ENCODE measurements around the gene STK39.

The STK39 gene

DNA sequence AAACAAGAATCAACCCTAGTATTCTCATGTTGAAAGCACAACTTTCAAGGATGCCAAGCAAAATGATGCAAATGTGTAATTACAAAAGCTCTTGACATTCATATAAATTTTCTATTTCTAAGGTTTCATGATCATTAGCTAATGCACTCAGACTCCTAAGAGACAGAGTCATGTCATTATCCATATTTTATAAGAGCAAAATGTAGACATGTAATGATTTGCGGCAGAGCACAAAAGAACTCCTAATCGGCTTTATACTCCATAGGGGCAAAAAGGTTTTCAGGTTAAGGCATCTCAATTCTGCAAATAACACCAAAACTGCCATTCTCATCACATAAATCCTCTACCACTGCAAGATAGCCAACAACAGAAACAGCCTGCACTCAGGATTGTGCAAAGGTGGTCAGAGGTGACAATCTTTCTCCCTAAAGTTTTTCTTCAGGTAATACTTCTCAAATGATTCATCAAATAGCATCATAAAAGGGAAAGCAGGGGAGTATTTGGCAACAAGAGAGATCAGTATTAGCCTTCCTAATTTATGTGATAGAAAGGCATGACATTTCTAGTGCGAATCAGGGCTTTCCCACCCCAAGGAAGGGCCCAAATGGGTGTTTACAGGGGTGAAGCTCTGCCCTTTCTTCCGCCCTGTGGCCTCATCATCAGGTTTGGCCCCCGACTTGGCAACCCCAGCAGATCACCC, 64.7 kb downstream of the STK39 start:
- DNase-seq: no peak

GRCh38 chr2:168181825-168182224, 65.6 kb downstream of the STK39 start:
- no peak for DNase-seq

- DNase-seq: no peak
Measured at GRCh38 chr2:168180914-168181313, 66.5 kb downstream of the STK39 start.

- DNase-seq: no peak
Measured at GRCh38 chr2:168180483-168180882, 66.9 kb downstream of the STK39 start.

- no peak for DNase-seq
Measured at GRCh38 chr2:168179592-168179991, 67.8 kb downstream of the STK39 start.

DNA sequence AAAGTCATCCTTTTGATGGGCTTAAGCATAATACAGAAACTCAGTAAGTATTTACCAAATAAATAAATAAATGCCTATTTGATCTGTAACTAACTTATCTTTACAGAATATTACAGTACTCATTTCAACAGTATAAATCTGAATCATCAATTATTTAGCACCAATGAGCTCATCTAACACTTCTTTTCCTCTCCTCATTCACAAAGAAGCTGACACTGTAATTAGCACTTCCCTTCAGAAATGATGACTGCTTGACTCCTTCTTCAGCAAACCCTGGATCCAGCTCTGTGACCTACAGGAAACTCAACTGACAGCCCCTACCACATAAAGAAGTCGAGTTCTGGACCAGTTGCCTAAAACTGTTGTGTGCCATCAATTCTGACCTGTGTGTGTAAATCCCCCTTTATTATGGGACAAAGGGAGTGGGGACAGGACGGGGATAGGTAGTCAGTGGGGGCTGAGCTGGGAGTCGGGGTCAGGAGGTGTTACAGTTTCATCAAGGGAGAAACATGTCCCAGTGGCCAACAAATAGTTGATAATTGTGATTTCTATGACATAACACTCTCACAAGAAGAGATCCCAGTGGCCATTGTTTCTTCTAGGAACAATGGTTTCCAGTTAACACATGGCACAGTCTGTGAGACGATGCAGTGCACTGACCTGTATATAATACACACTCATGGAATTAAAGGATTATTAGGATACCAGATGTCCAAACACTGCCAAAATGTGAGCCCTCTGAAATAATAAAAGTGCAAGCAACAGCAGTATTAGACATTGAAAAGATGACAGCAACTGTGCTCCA, 68.7 kb downstream of the STK39 start:
- DNase-seq: no peak

- DNase-seq: no peak
Measured at GRCh38 chr2:168176402-168176801, 71.0 kb downstream of the STK39 start.

DNA sequence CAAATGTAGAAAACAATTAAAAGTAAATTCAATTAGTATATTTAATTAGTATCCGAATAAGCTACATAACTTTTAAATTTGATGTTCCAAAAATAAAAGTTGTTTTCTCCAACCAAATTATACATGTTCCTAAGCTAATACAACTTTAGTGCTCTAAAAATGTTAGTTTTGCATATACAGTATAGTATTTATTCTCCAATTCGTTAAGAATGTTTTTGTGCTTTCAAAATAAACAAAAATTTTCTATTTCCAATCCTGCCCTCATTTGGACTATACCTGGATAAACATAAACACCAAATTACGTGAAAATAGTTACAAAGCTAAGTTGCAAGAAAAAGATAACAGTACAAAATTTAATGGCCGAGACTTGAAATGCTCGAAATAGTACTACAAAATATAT, 71.9 kb downstream of the STK39 start:
- no peak for DNase-seq

DNA sequence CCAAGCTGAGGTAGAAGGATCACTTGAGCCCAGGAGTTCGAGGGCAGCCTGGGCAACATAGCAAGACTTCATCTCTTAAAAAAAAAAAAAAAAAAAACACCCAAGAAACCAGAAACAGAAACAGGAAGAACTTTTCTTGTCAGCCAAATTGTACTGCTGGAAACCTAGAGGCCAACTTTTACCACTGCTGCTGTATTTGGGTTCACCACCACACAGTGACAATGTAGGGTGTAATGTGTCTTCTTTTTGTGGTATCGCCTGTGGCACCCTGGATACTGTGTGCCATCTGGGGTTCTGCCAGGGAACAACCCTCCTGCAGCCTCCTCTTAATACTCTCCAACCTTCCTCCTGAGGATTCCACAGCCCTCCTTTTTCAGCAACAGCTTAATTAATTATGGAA, 72.6 kb downstream of the STK39 start:
- DNase-seq: no peak

DNA sequence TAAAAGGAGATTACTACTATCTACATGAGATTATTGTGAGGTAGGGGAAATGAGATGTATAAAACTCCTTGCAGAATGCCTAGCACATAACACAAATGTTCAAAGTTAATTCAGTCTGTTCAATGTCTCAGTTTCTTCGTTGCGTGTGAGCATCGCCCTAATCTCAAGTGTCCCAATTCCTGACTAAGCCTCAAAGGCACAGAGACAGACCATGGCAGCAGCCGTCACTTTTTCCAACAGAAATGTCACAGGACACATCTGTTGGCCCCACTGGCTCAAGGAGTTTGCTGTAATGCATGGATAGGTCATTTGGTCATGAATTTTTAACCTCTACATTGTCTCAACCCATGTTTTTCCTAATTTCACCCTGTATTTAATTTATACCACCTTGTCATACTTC, 75.3 kb downstream of the STK39 start:
- no peak for DNase-seq

DNA sequence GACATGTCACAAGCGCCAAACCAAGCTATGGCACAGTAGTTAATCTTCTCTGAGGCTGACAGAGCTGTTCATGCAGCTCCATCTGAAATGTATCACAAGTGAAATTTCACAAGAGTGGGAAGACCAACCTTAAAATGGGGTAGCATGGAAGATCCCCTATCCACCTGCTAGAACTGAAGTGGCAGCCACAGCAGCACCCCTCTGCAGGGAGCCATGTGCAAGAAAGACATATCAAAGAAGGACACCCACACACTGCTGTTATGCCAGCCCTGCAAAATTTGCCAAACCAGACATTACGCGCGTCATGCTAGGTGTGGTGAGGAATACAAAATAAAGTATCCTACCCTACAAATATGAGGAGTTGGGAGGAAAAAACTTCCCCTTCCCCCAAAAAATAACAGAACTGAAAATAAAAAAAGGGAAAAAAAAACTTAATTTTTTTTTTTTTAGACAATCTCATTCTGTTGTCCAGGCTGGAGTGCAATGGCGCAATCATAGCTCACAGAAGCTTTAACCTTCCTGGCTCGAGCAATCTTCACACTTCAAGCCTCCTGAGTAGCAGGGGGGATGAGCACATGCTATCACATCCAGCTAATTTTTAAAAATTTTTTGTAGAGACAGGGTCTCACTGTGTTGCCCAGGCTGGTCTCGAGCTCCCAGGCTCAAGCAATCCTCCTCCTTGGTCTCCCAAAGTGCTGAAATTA, 76.2 kb downstream of the STK39 start:
- DNase-seq: no peak

GRCh38 chr2:168169097-168169745, 78.2 kb downstream of the STK39 start:
- DNase-seq: no peak

DNA sequence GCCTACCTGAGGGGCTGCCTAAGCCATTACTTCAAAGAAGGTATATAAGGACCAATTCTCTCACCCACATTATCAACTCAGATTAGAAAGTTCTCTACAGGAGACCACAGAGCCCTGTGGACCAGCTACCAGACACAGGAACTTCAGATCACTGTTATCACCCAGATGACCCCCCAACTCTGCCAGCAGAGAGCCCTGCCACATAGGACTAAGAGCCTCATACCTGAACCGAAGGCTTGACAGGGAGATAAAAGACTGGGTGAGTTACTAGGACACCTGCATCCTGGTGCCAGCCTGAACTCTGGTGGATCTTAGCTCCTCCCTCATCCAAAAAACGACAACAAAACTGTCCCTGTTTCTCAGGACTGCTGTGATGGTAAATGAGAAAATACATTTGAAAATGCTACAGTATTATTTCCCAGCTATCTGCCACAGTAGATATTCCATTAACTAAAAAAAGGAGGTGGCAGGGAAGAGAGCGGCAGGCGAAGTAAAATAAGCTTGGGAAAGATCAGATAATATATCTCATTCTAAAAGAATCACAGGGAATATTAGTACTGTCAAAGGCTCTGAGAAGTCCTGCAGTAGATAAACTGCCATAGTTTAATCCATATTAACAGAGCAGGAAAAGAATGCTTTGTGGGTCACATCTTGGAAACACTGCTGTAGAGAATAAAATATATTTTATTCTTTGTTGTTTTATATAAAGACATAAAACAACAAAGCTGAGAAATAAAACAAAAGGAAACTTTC, 79.7 kb downstream of the STK39 start:
- DNase-seq: no peak

DNA sequence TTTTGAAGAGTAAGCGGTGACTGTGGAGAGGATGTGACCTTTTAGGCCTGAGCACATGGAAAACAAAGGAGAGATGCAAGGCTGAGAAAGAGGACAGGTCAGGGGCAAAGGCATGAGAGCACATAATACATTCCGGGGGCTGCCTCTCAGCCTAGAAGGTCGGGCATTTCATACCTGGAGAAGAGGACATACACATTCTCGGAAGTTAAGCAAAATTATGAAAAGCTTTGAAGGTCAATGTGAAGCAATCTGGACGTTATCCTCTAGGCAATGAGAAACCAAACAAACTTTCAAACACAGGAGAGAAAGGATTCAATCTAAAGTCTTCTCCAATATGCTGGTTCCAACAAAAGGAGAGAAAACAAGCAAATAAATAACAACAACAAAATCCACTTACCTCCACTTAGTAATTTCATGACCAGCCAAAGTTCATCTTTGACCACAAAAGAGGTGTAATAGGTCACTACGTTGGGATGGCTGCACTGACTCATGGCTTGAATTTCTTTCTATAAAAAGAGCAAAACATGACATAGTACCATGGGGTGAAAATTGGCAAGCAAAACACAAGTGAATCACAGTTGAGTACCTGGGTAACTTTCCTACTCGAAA, 80.4 kb downstream of the STK39 start:
- no peak for DNase-seq

- no peak for DNase-seq
Measured at GRCh38 chr2:168165985-168166901, 81.2 kb downstream of the STK39 start.

DNA sequence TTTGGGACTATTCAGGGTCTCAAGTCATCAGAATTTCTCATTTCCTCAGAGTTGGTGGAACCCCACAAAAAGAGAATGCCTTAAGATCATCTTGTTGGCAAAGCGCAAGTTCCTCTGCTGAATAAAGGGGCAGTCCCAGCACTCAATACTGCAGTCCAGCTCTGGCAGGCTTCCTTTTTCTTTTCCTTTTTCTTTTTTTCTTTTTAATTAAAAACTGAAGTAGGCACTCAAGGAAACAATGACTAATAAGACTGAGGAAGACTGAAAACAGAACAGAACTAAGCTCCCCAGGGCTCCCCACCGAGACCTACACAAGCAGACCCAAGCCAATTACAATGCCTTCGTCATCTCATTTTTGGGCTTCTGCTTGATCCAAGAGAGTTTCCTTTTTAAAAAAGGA, 82.0 kb downstream of the STK39 start:
- no peak for DNase-seq

DNA sequence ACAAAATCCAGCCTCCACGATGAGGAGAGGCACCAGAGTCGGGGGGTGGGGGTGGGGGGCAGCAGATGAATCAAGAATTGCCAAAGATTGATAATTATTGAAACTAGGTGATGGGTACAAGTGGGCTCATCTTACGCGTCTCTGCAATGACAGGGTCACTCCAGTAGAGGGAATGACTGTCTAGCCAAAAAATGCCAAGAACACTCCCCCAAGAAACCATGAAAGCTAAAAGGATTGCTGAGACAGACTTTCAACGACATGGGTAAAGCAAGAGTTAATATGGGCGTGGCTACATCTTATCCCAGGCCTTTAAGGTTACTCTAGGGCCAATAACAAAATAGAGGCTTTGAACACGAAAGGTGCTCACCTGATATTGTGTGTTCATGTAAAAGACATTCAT, 86.5 kb downstream of the STK39 start:
- DNase-seq: no peak

- no peak for DNase-seq
Measured at GRCh38 chr2:168159754-168160585, 87.4 kb downstream of the STK39 start.

- no peak for DNase-seq
Measured at GRCh38 chr2:168158586-168158985, 88.8 kb downstream of the STK39 start.

DNA sequence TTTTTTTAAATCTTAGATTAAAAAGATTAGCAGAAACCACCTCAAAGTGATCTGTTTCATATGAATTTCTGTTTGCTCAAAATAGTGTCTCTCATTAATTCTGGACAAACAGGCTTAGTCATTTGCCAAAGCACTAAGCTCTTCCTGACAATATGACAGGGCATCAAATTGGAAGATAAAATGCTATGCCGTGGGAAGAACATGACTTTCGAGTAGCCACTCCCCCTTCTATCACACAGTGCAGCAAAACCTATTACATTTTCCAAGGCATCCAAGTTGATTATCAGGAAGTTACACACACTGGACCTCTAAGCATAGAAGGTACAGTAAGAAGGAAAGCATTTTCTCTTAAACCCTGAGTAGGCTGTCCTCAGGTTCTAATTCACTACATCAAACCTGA, 89.5 kb downstream of the STK39 start:
- no peak for DNase-seq
